Keratinocyte (primary cell): ENCODE results near the gene SCMH1. TPM values are rescaled to one million over a fixed set of nuclear protein-coding genes. Genes with fewer than 3 reads are reported as not detected.

Source experiments
- DNase-seq: peaks from one replicate; pipeline ENCODE4 v3.0.0-alpha.2; 2011; ENCODE audit warnings: low read depth, missing footprints, low spot score
- FAIRE-seq: peaks from 2 replicates; lab custom pipeline; 2011; peaks lifted over from hg19 to GRCh38; lab: Jason Lieb, UNC
- H2AFZ ChIP-seq: 2 replicates; pipeline ENCODE4 v1.6.0; 2012; ENCODE audit warnings: low read length, control low read depth, inconsistent platforms; ENCODE audit not compliant: control insufficient read depth
- H3K27ac ChIP-seq: 2 replicates; pipeline ENCODE4 v1.5.1; 2011; ENCODE audit warnings: low read length; ENCODE audit not compliant: control insufficient read depth, insufficient read depth
- H3K27me3 ChIP-seq: 3 replicates; pipeline ENCODE4 v1.6.0; 2011; ENCODE audit warnings: low read length; ENCODE audit not compliant: control insufficient read depth, insufficient read depth; ENCODE audit errors: extremely low read depth
- H3K36me3 ChIP-seq, 2 experiments: 2 replicates in 1 of 2; 3 replicates in 1 of 2; pipeline ENCODE4 v1.5.1; 2011; ENCODE audit warnings: low read length in 2 of 2, mild to moderate bottlenecking in 1 of 2; ENCODE audit not compliant: control insufficient read depth in 2 of 2, insufficient read depth in 2 of 2; ENCODE audit errors: extremely low read depth in 1 of 2
- H3K4me1 ChIP-seq: 3 replicates; pipeline ENCODE4 v1.5.1; 2011; ENCODE audit warnings: low read length; ENCODE audit not compliant: control insufficient read depth, insufficient read depth; ENCODE audit errors: extremely low read depth
- H3K4me2 ChIP-seq: 3 replicates; pipeline ENCODE4 v1.6.0; 2011; ENCODE audit warnings: low read depth, low read length; ENCODE audit not compliant: control insufficient read depth, insufficient read depth; ENCODE audit errors: extremely low read depth
- H3K4me3 ChIP-seq, 3 experiments: fragments of 200-600 bp in 1 of 3; sonication (generic) in 1 of 3; 2 replicates in 2 of 3; 3 replicates in 1 of 3; pipeline ENCODE4 v1.5.1; 2011 to 2016; ENCODE audit warnings: low read length in 3 of 3, mild to moderate bottlenecking in 3 of 3, control low read depth in 2 of 3, inconsistent platforms in 1 of 3, low read depth in 1 of 3, mixed read lengths in 1 of 3, mixed run types in 1 of 3, moderate library complexity in 1 of 3; ENCODE audit not compliant: control insufficient read depth in 2 of 3, insufficient read depth in 2 of 3; ENCODE audit errors: extremely low read depth in 1 of 3
- H3K79me2 ChIP-seq: 2 replicates; pipeline ENCODE4 v1.6.0; 2012; ENCODE audit warnings: low read length; ENCODE audit not compliant: control insufficient read depth, insufficient read depth
- H3K9ac ChIP-seq: 3 replicates; pipeline ENCODE4 v1.6.0; 2011; ENCODE audit warnings: low read length; ENCODE audit not compliant: control insufficient read depth, insufficient read depth; ENCODE audit errors: extremely low read depth
- H3K9me1 ChIP-seq: 3 replicates; pipeline ENCODE4 v1.6.0; 2011; ENCODE audit warnings: low read length; ENCODE audit not compliant: control insufficient read depth, insufficient read depth; ENCODE audit errors: extremely low read depth
- H3K9me3 ChIP-seq: 2 replicates; pipeline ENCODE4 v1.5.1; 2012; ENCODE audit warnings: low read depth, low read length; ENCODE audit not compliant: control insufficient read depth
- H4K20me1 ChIP-seq: 3 replicates; pipeline ENCODE4 v1.6.0; 2011; ENCODE audit warnings: low read length; ENCODE audit not compliant: control insufficient read depth, insufficient read depth; ENCODE audit errors: extremely low read depth
- CTCF ChIP-seq, 3 experiments: IDR thresholded peaks in 1 of 3; conservative IDR thresholded peaks in 1 of 3; optimal IDR thresholded peaks in 1 of 3; 2 replicates in 2 of 3; 3 replicates in 1 of 3; pipeline versions ENCODE3 to v1.5.1; 2011; ENCODE audit warnings: low read length in 3 of 3, mild to moderate bottlenecking in 3 of 3, moderate library complexity in 2 of 3, control low read depth in 1 of 3, inconsistent platforms in 1 of 3; ENCODE audit not compliant: insufficient read depth in 2 of 3; ENCODE audit errors: extremely low read depth in 1 of 3
- EZH2 ChIP-seq: IDR thresholded peaks from one replicate; pipeline ENCODE4 v1.6.1; 2012; ENCODE audit warnings: inconsistent platforms, mild to moderate bottlenecking, low read length, moderate library complexity
- dilution Hi-C: fragments of 300-500 bp; cut with MboI; formaldehyde crosslinking; loops from one replicate; pipeline ENCODE4 v1.7.0; 2020; ENCODE audit warnings: low sequenced_read_pairs; ENCODE audit not compliant: extremely low pct_ligation_motif_present
- polyA plus RNA-seq, 5 experiments: library from polyadenylated mRNA; depleted of rRNA in 3 of 5; stranded (reverse) in 3 of 5; stranded (forward) in 1 of 5; unstranded in 1 of 5; fragments of >200 nt; gene quantifications; 1 replicate in 1 of 5; 2 replicates in 3 of 5; 3 replicates in 1 of 5; pipeline versions ENCODE4 v1.2.1 to v1.2.3, GENCODE V29; 2011 to 2012; ENCODE audit warnings: missing spikeins in 2 of 5, low read depth in 1 of 5, low replicate concordance in 1 of 5

SCMH1 gene
- polyA plus RNA-seq, 1 donor (not counting 4 experiments of a cell fraction or from before 2014, with no cell fraction given), result 29.9 TPM

- dilution Hi-C loops, result no loop called here
Observed at GRCh38 chr1:41098730-41099460, 143.2 kb downstream of the SCMH1 start.

GRCh38 chr1:41097105-41097504 is 145.0 kb downstream of the SCMH1 start:
- Histone ChIP-seq H3K9me1 (no peaks in the 10 kb centered on the region), H3K27me3 (no peaks in the 10 kb centered on the region)
- dilution Hi-C loops, result no loop called here

More at GRCh38 chr1:41098730-41099460, 143.2 kb downstream of the SCMH1 start:
- DNase-seq (no peak), FAIRE-seq (no peak)
- no peak overlapping the region for H3K9ac ChIP-seq
- no peaks in the 10 kb centered on the region for H3K36me3 ChIP-seq
- H3K4me3 ChIP-seq, result no peak overlapping the region
- no peaks in the 10 kb centered on the region for H4K20me1 ChIP-seq
- H3K4me2 ChIP-seq, result no peak overlapping the region
- no peaks in the 10 kb centered on the region for H3K27me3 ChIP-seq
- no peaks in the 10 kb centered on the region for H3K9me3 ChIP-seq
- H3K79me2 ChIP-seq, result no peaks in the 10 kb centered on the region
- TF ChIP-seq EZH2 (no peak), CTCF (optimal IDR thresholded peaks at IDR 0.05 in 1 of 3, IDR thresholded peaks at IDR 0.05 in 1 of 3, conservative IDR thresholded peaks at IDR 0.05 in 1 of 3; ENCODE audit: extremely low read depth in 1 of 3, insufficient read depth in 2 of 3, low read length in 3 of 3) (no peak)
- no peaks in the 10 kb centered on the region for H3K9me1 ChIP-seq
- H3K27ac ChIP-seq, result no peak overlapping the region
- no peak overlapping the region for H2AFZ ChIP-seq
- peaks cover 7% of the 10 kb centered on the region for H3K4me1 ChIP-seq

More at GRCh38 chr1:41097105-41097504, 145.0 kb downstream of the SCMH1 start:
- Histone ChIP-seq H3K79me2 (no peaks in the 10 kb centered on the region), H3K36me3 (no peaks in the 10 kb centered on the region), H3K4me1 (peaks cover 2% of the 10 kb centered on the region), H2AFZ (no peak overlapping the region), H4K20me1 (no peaks in the 10 kb centered on the region), H3K9me3 (no peaks in the 10 kb centered on the region), H3K4me3 (no peak overlapping the region), H3K27ac (no peak overlapping the region), H3K4me2 (no peak overlapping the region), H3K9ac (no peak overlapping the region)
- no peak for DNase-seq
- no peak for TF ChIP-seq CTCF (optimal IDR thresholded peaks at IDR 0.05 in 1 of 3, IDR thresholded peaks at IDR 0.05 in 1 of 3, conservative IDR thresholded peaks at IDR 0.05 in 1 of 3; ENCODE audit: extremely low read depth in 1 of 3, insufficient read depth in 2 of 3, low read length in 3 of 3)
- TF ChIP-seq EZH2, result no peak
- FAIRE-seq, result no peak
